ENCODE data around the gene UBN1. TPM values are rescaled to one million over a fixed set of nuclear protein-coding genes. Genes with fewer than 3 reads are reported as not detected.
"Not testable (repeated sequence)": the region's sequence is repeated elsewhere in the genome, so short reads cannot be mapped to it uniquely, and the experiment has no call there.

The UBN1 gene
- total RNA-seq, 2 donors from 2014 or later: 25.5 to 27.7 TPM

GRCh38 chr16:4894276-4895150 lies 47.2 kb downstream of the UBN1 start:
- intact Hi-C loops (cut with DNase I): no loop called here
- no peak for DNase-seq (ENCODE audit: low spot score)

GRCh38 chr16:4895366-4895765 lies 48.1 kb downstream of the UBN1 start:
- DNase-seq (ENCODE audit: low spot score): no peak
- intact Hi-C loops (cut with DNase I): no loop called here

- intact Hi-C loops (cut with DNase I); DNase-seq (ENCODE audit: low spot score): not testable (repeated sequence)
Observed at GRCh38 chr16:4896761-4897160, 49.5 kb downstream of the UBN1 start.

GRCh38 chr16:4897328-4897727 lies 50.0 kb downstream of the UBN1 start:
- intact Hi-C loops (cut with DNase I): no loop called here
- DNase-seq (ENCODE audit: low spot score): no peak

- intact Hi-C loops (cut with DNase I): no loop called here
Observed at GRCh38 chr16:4898811-4899473, 51.7 kb downstream of the UBN1 start.

GRCh38 chr16:4899474-4899846 lies 52.2 kb downstream of the UBN1 start:
- no peak for DNase-seq (ENCODE audit: low spot score)
- intact Hi-C loops (cut with DNase I): no loop called here

More at GRCh38 chr16:4898811-4899473, 51.7 kb downstream of the UBN1 start:
- DNase-seq (ENCODE audit: low spot score): no peak

- no peak for DNase-seq (ENCODE audit: low spot score)
- intact Hi-C loops (cut with DNase I): no loop called here
Observed at GRCh38 chr16:4900036-4900435, 52.8 kb downstream of the UBN1 start.

- no peak for DNase-seq (ENCODE audit: low spot score)
- intact Hi-C loops (cut with DNase I): no loop called here
Observed at GRCh38 chr16:4900750-4901149, 53.5 kb downstream of the UBN1 start.

- intact Hi-C loops (cut with DNase I): no loop called here
- DNase-seq (ENCODE audit: low spot score): no peak
Observed at GRCh38 chr16:4902038-4902437, 54.8 kb downstream of the UBN1 start.

- intact Hi-C loops (cut with DNase I): no loop called here
- no peak for DNase-seq (ENCODE audit: low spot score)
Observed at GRCh38 chr16:4904108-4904941, 57.0 kb downstream of the UBN1 start.

GRCh38 chr16:4904942-4905615 lies 57.8 kb downstream of the UBN1 start:
- intact Hi-C loops (cut with DNase I): no loop called here
- no peak for DNase-seq (ENCODE audit: low spot score)

GRCh38 chr16:4908854-4909401 lies 61.6 kb downstream of the UBN1 start:
- intact Hi-C loops (cut with DNase I): no loop called here
- DNase-seq (ENCODE audit: low spot score): no peak

GRCh38 chr16:4909825-4910224 lies 62.5 kb downstream of the UBN1 start:
- intact Hi-C loops (cut with DNase I): no loop called here

GRCh38 chr16:4910828-4911227 lies 63.5 kb downstream of the UBN1 start:
- intact Hi-C loops (cut with DNase I): no loop called here
- DNase-seq (ENCODE audit: low spot score): no peak

More at GRCh38 chr16:4909825-4910224, 62.5 kb downstream of the UBN1 start:
- DNase-seq (ENCODE audit: low spot score): no peak

GRCh38 chr16:4911970-4912386 lies 64.7 kb downstream of the UBN1 start:
- intact Hi-C loops (cut with DNase I): no loop called here
- no peak for DNase-seq (ENCODE audit: low spot score)

GRCh38 chr16:4913130-4913773 lies 66.0 kb downstream of the UBN1 start:
- intact Hi-C loops (cut with DNase I): no loop called here
- DNase-seq (ENCODE audit: low spot score): no peak

GRCh38 chr16:4913774-4914525 lies 66.7 kb downstream of the UBN1 start:
- intact Hi-C loops (cut with DNase I): no loop called here
- DNase-seq (ENCODE audit: low spot score): no peak
